AG09319 (cell line): ENCODE results near the gene CABLES1.
A peak's percentile ranks its signal among the peaks of the same experiment; 100 is the strongest.
"Not testable (repeated sequence)": the region's sequence is repeated elsewhere in the genome, so short reads cannot be mapped to it uniquely, and the experiment has no call there.

ENCODE experiments used
- DNase-seq: peaks from one replicate; pipeline ENCODE4 v3.0.0-alpha.2; 2010; ENCODE audit warnings: low read depth; ENCODE audit errors: extremely low read depth
- CTCF ChIP-seq: IDR thresholded peaks from 2 replicates; pipeline ENCODE4 v1.5.1; 2011; ENCODE audit warnings: low read depth, mild to moderate bottlenecking, inconsistent platforms, low read length, moderate library complexity

The CABLES1 gene

GRCh38 chr18:23284629-23285028 lies 149.3 kb downstream of the CABLES1 start:
- no peak for DNase-seq

GRCh38 chr18:23285581-23285980 lies 150.3 kb downstream of the CABLES1 start:
- DNase-seq: not testable (repeated sequence)

More at GRCh38 chr18:23284629-23285028, 149.3 kb downstream of the CABLES1 start:
- no peak for TF ChIP-seq CTCF

- TF ChIP-seq CTCF: no peak
- DNase-seq: peak; percentile 42
These were observed 156.3 kb downstream of the CABLES1 start for GRCh38 chr18:23291456-23292205.

- TF ChIP-seq CTCF: no peak
- no peak for DNase-seq
These were observed 165.0 kb downstream of the CABLES1 start for GRCh38 chr18:23300231-23300805.

- no peak for DNase-seq
- TF ChIP-seq CTCF: no peak
These were observed 166.7 kb downstream of the CABLES1 start for GRCh38 chr18:23301972-23302371.

GRCh38 chr18:23302511-23302850 lies 167.2 kb downstream of the CABLES1 start:
- DNase-seq: no peak
- TF ChIP-seq CTCF: no peak

GRCh38 chr18:23302851-23303527 lies 167.7 kb downstream of the CABLES1 start:
- peak; percentile 49 for DNase-seq
- no peak for TF ChIP-seq CTCF
